GM23338 (cell line): ENCODE results near the gene TPSB2.
"Not testable (repeated sequence)": the region's sequence is repeated elsewhere in the genome, so short reads cannot be mapped to it uniquely, and the experiment has no call there.

ENCODE experiments used
- CREB1 ChIP-seq: fragments of 250-450 bp; sonication (Bioruptor Pico); IDR thresholded peaks from 2 replicates; pipeline ENCODE4 v1.5.0; 2020; ENCODE audit warnings: low read depth, mild to moderate bottlenecking, moderate library complexity
- EZH2 ChIP-seq: fragments of 200-600 bp; sonication (generic); IDR thresholded peaks from one replicate; pipeline ENCODE4 v1.8.0; 2017; ENCODE audit warnings: antibody characterized with exemption, mild to moderate bottlenecking, low read depth; ENCODE audit not compliant: unreplicated experiment
- EZH2phosphoT487 ChIP-seq: fragments of 200-600 bp; sonication (generic); IDR thresholded peaks from one replicate; pipeline ENCODE4 v1.8.1; 2018; ENCODE audit warnings: antibody characterized with exemption; ENCODE audit not compliant: unreplicated experiment
- JUNB ChIP-seq: IDR thresholded peaks from one replicate; pipeline ENCODE4 v1.6.1; 2016; ENCODE audit warnings: antibody characterized with exemption; ENCODE audit not compliant: unreplicated experiment
- POLR2AphosphoS5 ChIP-seq: IDR thresholded peaks from 2 replicates; pipeline ENCODE4 v1.6.1; 2016; ENCODE audit warnings: antibody characterized with exemption, low read depth
- STAT1 ChIP-seq: IDR thresholded peaks from one replicate; pipeline ENCODE4 v1.6.1; 2016; ENCODE audit warnings: antibody characterized with exemption; ENCODE audit not compliant: unreplicated experiment
- ZNF114 ChIP-seq: fragments of 250-450 bp; sonication (Bioruptor Pico); IDR thresholded peaks from 2 replicates; pipeline ENCODE4 v1.5.0; 2020; ENCODE audit warnings: mild to moderate bottlenecking, moderate library complexity
- TF ChIP-seq, protein P1 (sequence below), 2 experiments: fragments of 200-600 bp in 1 of 2; sonication (generic) in 1 of 2; conservative IDR thresholded peaks; 2 replicates each; pipeline versions ENCODE4 v1.5.1 to v1.6.1; 2016 to 2017; ENCODE audit warnings: antibody characterized with exemption in 2 of 2, low read depth in 2 of 2, mild to moderate bottlenecking in 2 of 2, moderate library complexity in 1 of 2
- TF ChIP-seq, protein P2 (sequence below): IDR thresholded peaks from one replicate; pipeline ENCODE4 v1.6.1; 2018; ENCODE audit warnings: antibody characterized with exemption; ENCODE audit not compliant: unreplicated experiment

DNA sequence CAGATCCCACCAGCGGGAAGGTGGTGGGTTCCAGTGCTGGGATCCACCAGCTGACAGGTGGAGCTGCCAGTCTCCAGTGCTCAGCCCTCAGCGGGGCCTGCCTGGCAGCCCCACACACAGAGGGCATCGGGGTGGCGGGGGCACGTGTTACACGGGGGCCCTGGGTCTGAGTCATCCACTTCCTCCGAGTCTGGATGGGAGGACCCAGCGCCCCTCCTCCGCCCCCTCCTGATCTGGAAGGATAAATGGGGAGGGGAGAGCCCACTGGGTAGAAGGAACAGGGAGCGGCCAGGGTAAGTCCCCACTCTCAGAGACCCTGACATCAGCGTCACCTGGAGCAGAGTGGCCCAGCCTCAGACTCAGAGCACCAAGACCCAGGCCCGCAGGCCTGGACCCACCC lies 10.5 kb upstream of the TPSB2 start, which contains the start of gene TPSAB1:
- TF ChIP-seq, protein P1, sequence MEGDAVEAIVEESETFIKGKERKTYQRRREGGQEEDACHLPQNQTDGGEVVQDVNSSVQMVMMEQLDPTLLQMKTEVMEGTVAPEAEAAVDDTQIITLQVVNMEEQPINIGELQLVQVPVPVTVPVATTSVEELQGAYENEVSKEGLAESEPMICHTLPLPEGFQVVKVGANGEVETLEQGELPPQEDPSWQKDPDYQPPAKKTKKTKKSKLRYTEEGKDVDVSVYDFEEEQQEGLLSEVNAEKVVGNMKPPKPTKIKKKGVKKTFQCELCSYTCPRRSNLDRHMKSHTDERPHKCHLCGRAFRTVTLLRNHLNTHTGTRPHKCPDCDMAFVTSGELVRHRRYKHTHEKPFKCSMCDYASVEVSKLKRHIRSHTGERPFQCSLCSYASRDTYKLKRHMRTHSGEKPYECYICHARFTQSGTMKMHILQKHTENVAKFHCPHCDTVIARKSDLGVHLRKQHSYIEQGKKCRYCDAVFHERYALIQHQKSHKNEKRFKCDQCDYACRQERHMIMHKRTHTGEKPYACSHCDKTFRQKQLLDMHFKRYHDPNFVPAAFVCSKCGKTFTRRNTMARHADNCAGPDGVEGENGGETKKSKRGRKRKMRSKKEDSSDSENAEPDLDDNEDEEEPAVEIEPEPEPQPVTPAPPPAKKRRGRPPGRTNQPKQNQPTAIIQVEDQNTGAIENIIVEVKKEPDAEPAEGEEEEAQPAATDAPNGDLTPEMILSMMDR (conservative IDR thresholded peaks at IDR 0.05; ENCODE audit: low read depth in 2 of 2): not testable (repeated sequence)
- not testable (repeated sequence) for TF ChIP-seq EZH2; POLR2AphosphoS5; STAT1; EZH2phosphoT487; CREB1; ZNF114 (CRISPR knock-in tag); JUNB
- TF ChIP-seq, protein P2, sequence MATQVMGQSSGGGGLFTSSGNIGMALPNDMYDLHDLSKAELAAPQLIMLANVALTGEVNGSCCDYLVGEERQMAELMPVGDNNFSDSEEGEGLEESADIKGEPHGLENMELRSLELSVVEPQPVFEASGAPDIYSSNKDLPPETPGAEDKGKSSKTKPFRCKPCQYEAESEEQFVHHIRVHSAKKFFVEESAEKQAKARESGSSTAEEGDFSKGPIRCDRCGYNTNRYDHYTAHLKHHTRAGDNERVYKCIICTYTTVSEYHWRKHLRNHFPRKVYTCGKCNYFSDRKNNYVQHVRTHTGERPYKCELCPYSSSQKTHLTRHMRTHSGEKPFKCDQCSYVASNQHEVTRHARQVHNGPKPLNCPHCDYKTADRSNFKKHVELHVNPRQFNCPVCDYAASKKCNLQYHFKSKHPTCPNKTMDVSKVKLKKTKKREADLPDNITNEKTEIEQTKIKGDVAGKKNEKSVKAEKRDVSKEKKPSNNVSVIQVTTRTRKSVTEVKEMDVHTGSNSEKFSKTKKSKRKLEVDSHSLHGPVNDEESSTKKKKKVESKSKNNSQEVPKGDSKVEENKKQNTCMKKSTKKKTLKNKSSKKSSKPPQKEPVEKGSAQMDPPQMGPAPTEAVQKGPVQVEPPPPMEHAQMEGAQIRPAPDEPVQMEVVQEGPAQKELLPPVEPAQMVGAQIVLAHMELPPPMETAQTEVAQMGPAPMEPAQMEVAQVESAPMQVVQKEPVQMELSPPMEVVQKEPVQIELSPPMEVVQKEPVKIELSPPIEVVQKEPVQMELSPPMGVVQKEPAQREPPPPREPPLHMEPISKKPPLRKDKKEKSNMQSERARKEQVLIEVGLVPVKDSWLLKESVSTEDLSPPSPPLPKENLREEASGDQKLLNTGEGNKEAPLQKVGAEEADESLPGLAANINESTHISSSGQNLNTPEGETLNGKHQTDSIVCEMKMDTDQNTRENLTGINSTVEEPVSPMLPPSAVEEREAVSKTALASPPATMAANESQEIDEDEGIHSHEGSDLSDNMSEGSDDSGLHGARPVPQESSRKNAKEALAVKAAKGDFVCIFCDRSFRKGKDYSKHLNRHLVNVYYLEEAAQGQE: not testable (repeated sequence)
